ENCODE results near the gene GOLGA3.

DNA sequence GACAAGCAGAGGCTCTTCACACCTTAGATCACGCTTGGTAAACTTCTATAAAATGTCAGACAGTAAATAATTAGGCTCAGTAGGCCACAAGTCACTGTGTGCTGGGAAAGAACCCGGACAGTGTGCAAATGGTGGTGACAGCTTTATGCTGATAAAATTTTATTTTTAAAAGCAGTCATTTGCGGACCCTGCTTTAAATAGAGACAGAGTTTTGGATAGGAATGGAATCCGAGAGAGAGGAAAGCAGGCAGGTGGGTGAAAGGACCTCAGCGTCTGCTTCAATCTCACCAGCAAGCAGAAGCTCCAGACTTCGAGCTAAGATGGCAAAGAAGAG, 88.4 kb downstream of the GOLGA3 start:
- TF ChIP-seq, protein P1, sequence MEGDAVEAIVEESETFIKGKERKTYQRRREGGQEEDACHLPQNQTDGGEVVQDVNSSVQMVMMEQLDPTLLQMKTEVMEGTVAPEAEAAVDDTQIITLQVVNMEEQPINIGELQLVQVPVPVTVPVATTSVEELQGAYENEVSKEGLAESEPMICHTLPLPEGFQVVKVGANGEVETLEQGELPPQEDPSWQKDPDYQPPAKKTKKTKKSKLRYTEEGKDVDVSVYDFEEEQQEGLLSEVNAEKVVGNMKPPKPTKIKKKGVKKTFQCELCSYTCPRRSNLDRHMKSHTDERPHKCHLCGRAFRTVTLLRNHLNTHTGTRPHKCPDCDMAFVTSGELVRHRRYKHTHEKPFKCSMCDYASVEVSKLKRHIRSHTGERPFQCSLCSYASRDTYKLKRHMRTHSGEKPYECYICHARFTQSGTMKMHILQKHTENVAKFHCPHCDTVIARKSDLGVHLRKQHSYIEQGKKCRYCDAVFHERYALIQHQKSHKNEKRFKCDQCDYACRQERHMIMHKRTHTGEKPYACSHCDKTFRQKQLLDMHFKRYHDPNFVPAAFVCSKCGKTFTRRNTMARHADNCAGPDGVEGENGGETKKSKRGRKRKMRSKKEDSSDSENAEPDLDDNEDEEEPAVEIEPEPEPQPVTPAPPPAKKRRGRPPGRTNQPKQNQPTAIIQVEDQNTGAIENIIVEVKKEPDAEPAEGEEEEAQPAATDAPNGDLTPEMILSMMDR (conservative IDR thresholded peaks at IDR 0.05; ENCODE audit: low read depth in 2 of 2) = no peak
- TF ChIP-seq EZH2phosphoT487 (IDR thresholded peaks at IDR 0.05; ENCODE audit: unreplicated experiment) (no peak), EZH2 (IDR thresholded peaks at IDR 0.05; ENCODE audit: low read depth, unreplicated experiment) (no peak)

Data from GM23338 (cell line).